CD4-positive, CD25-positive, alpha-beta regulatory T cell (primary cell): ENCODE results near the gene DYNC1I1. TPM values are rescaled to one million over a fixed set of nuclear protein-coding genes. Genes with fewer than 3 reads are reported as not detected.

Experiments
- ATAC-seq, 2 donors: fragments of 150-1000 bp; cut with Tn5 transposase; one replicate each; pipeline ENCODE4 v1.10.0; 2021; ENCODE audit warnings: low read depth in 2 of 2, moderate number of reproducible peaks in 2 of 2, moderate library complexity in 1 of 2
- DNase-seq, 3 donors: peaks; one replicate each; pipeline versions ENCODE4 v3.0.0 to v3.0.0-alpha.2; 2012 to 2022; ENCODE audit warnings: mixed read lengths in 1 of 3
- H3K27ac ChIP-seq: one replicate; pipeline ENCODE4 v1.7.0; 2013; ENCODE audit warnings: mild to moderate bottlenecking, low read length; ENCODE audit not compliant: insufficient read depth, poor library complexity, severe bottlenecking
- H3K27me3 ChIP-seq: one replicate; pipeline ENCODE4 v1.7.0; 2013; ENCODE audit warnings: low read length; ENCODE audit not compliant: control insufficient read depth, insufficient read depth
- H3K36me3 ChIP-seq: one replicate; pipeline ENCODE4 v1.7.0; 2013; ENCODE audit warnings: mild to moderate bottlenecking, low read length, moderate library complexity; ENCODE audit not compliant: control insufficient read depth, insufficient read depth
- H3K4me1 ChIP-seq: 2 replicates; pipeline ENCODE4 v1.7.0; 2013; ENCODE audit warnings: mild to moderate bottlenecking, low read length; ENCODE audit not compliant: insufficient read depth, control insufficient read depth, poor library complexity, severe bottlenecking
- H3K4me3 ChIP-seq: one replicate; pipeline ENCODE4 v1.7.0; 2013; ENCODE audit warnings: low read depth, mild to moderate bottlenecking, low read length, moderate library complexity
- H3K9me3 ChIP-seq, 2 experiments: 1 replicate in 1 of 2; 2 replicates in 1 of 2; pipeline ENCODE4 v1.7.0; 2013; ENCODE audit warnings: low read length in 2 of 2, mild to moderate bottlenecking in 1 of 2, moderate library complexity in 1 of 2; ENCODE audit not compliant: control insufficient read depth in 2 of 2
- H3K27ac Mint-ChIP-seq, 3 donors: one replicate each; pipeline ENCODE4 v1.8.0; 2020 to 2022; ENCODE audit warnings: mild to moderate bottlenecking in 3 of 3, mixed read lengths in 3 of 3, moderate library complexity in 2 of 3
- H3K27me3 Mint-ChIP-seq: one replicate; pipeline ENCODE4 v1.8.0; 2022; ENCODE audit warnings: mild to moderate bottlenecking, mixed read lengths
- H3K36me3 Mint-ChIP-seq: one replicate; pipeline ENCODE4 v1.8.0; 2020; ENCODE audit warnings: mixed read lengths
- H3K4me1 Mint-ChIP-seq, 4 donors: one replicate each; pipeline ENCODE4 v1.8.0; 2020 to 2022; ENCODE audit warnings: mixed read lengths in 4 of 4, mild to moderate bottlenecking in 1 of 4
- H3K4me3 Mint-ChIP-seq, 4 donors: one replicate each; pipeline ENCODE4 v1.8.0; 2020 to 2022; ENCODE audit warnings: mild to moderate bottlenecking in 4 of 4, mixed read lengths in 4 of 4, moderate library complexity in 3 of 4
- H3K9me3 Mint-ChIP-seq, 7 donors: one replicate each; pipeline ENCODE4 v1.8.0; 2020 to 2022; ENCODE audit warnings: mixed read lengths in 7 of 7, mild to moderate bottlenecking in 3 of 7, moderate library complexity in 2 of 7
- polyA plus RNA-seq, 4 donors: library from polyadenylated mRNA; unstranded; fragments of 300-500 nt; fragmentation: Illumina TruSeq; gene quantifications; one replicate each; pipeline ENCODE4 v1.2.3, GENCODE V29; 2021
- total RNA-seq: library from RNA; stranded (reverse); gene quantifications from one replicate; pipeline ENCODE4 v1.2.3, GENCODE V29; 2022

DYNC1I1 gene
- total and polyA plus RNA-seq, 5 donors from 2014 or later, result not detected

DNA sequence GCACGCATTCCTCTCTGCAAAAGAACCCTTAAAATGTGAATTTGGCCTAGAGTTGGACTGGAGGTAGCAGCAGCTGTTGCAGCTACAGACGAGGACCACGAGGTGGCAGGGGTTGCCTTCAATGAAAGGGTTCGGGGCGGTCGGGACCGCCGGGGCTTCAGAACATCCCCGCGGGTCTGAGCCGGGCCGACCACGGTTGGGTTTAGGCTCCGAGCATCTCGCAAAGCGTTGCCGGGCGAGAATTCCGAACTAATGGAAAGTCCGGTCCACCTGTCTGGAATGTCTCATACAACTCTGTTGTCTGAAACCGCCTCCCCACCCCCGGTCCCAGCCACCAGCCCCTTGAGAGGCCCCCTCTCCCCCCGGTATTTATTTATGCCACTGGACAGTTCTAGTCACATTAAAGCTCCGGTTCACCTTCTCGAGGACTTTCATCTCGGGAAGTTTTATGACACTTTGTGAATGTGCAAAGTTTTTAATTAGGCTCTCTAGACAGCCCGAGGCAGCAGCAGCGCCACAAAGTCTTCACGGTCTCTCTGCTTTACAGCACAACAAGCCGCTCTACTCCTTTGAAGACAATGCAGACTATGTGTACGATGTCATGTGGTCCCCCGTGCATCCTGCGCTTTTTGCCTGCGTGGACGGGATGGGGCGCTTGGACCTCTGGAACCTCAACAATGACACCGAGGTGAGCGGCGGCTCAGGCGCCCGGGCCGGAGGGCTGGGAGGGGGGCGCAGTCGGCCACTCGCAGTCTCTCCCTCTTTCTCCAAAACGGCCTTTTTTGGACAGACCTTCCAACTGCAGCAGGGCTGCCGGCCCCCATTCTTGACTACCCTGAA, 303.4 kb downstream of the DYNC1I1 start:
- DNase-seq, result peak; percentile 3 to 34 (median 31)
- H3K9me3 Mint-ChIP-seq, result peaks cover 0 to 1% (median 0%) of the 10 kb centered on the region in 7 donors
- peak overlapping the region; percentile 28 for H3K4me3 ChIP-seq
- H3K27ac ChIP-seq, result no peak overlapping the region
- H3K36me3 Mint-ChIP-seq, result no peaks in the 10 kb centered on the region
- ATAC-seq, result peak; percentile 58 to 59
- peak overlapping the region; percentile 60 to 90 (median 78) for H3K4me3 Mint-ChIP-seq
- peaks cover 63% of the 10 kb centered on the region for H3K27me3 Mint-ChIP-seq
- peaks cover 11% of the 10 kb centered on the region for H3K4me1 ChIP-seq
- H3K27ac Mint-ChIP-seq, result no peak overlapping the region
- peaks cover 19% of the 10 kb centered on the region for H3K27me3 ChIP-seq
- peaks cover 0 to 13% (median 7%) of the 10 kb centered on the region in 4 donors for H3K4me1 Mint-ChIP-seq
- no peaks in the 10 kb centered on the region for H3K36me3 ChIP-seq
- no peaks in the 10 kb centered on the region for H3K9me3 ChIP-seq

- Histone ChIP-seq H3K9me3 (no peaks in the 10 kb centered on the region), H3K4me3 (no peak overlapping the region), H3K27ac (no peak overlapping the region), H3K27me3 (peaks cover 20% of the 10 kb centered on the region), H3K4me1 (peaks cover 11% of the 10 kb centered on the region), H3K36me3 (no peaks in the 10 kb centered on the region)
- no peak for ATAC-seq
- Mint-ChIP-seq H3K9me3 (peaks cover 0 to 1% (median 0%) of the 10 kb centered on the region in 7 donors), H3K36me3 (no peaks in the 10 kb centered on the region), H3K4me3 (peak overlapping the region in 3 of 4 donors; percentile 51 to 90 (median 81)), H3K4me1 (peaks cover 0 to 13% (median 7%) of the 10 kb centered on the region in 4 donors), H3K27me3 (peaks cover 60% of the 10 kb centered on the region), H3K27ac (no peak overlapping the region)
- DNase-seq, result no peak
Observed at GRCh38 chr7:96076350-96076707, 304.0 kb downstream of the DYNC1I1 start.

DNA sequence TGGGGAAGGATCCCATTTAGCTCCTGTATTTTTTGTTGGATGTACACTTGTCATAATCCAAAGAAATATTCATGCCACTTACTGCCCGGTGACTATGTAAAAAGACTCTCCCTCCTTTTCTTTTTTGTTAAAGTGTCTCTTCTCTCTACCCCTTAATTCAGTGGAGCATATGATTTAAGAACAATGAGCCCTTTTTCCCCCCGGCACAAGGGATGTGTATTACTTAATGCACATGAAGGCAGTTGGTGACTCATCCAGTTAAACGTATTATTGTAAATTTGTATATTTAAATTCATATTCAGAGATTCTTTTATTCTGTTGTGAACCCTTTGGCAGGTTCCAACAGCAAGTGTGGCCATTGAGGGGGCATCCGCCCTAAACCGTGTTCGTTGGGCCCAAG, 307.7 kb downstream of the DYNC1I1 start:
- no peak overlapping the region for H3K4me3 Mint-ChIP-seq
- Histone ChIP-seq H3K9me3 (no peaks in the 10 kb centered on the region), H3K4me3 (no peak overlapping the region), H3K27ac (no peak overlapping the region), H3K4me1 (peaks cover 11% of the 10 kb centered on the region), H3K27me3 (peaks cover 17% of the 10 kb centered on the region), H3K36me3 (no peaks in the 10 kb centered on the region)
- H3K36me3 Mint-ChIP-seq, result no peaks in the 10 kb centered on the region
- no peak overlapping the region for H3K27ac Mint-ChIP-seq
- H3K27me3 Mint-ChIP-seq, result peaks cover 45% of the 10 kb centered on the region
- no peaks in the 10 kb centered on the region for H3K9me3 Mint-ChIP-seq
- ATAC-seq (no peak), DNase-seq (no peak)
- peaks cover 0 to 13% (median 7%) of the 10 kb centered on the region in 4 donors for H3K4me1 Mint-ChIP-seq

DNA sequence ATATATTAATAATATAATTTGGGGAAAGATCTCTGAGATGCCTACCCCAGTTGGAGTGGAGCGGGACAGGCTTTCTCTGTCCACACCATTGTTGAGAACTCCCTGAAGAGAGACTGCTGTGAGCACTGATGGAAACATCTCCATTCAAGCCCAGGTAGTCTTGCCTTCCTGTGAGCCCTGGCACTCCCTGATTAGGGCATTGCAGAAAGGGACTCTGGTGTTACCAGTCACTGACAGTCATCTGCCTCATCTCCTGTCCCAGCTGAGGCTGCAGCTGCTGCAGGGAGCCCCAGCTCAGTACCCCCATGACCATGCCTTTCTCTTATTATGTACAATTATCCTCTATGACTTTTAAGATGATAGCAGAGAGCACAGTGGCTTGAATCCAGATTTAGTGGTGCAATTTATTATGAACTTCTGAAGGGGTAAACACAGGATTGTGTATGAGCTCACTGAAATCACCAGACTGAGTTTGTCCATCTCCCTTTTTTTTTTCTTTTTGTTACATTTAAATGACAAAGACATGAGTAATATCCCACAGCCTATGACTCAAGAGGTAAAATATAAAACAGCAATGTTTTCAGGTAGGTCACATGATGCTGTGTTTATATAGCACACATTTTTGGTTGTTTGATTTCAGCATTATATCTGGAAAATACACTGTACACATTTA, 312.7 kb downstream of the DYNC1I1 start:
- DNase-seq (no peak), ATAC-seq (no peak)
- Histone ChIP-seq H3K9me3 (no peaks in the 10 kb centered on the region), H3K27me3 (peaks cover 4% of the 10 kb centered on the region), H3K27ac (no peak overlapping the region), H3K36me3 (no peaks in the 10 kb centered on the region), H3K4me3 (no peak overlapping the region), H3K4me1 (no peaks in the 10 kb centered on the region)
- no peak overlapping the region for H3K4me3 Mint-ChIP-seq
- H3K4me1 Mint-ChIP-seq, result no peaks in the 10 kb centered on the region
- no peak overlapping the region for H3K27ac Mint-ChIP-seq
- no peaks in the 10 kb centered on the region for H3K9me3 Mint-ChIP-seq
- no peaks in the 10 kb centered on the region for H3K36me3 Mint-ChIP-seq
- peaks cover 18% of the 10 kb centered on the region for H3K27me3 Mint-ChIP-seq

- no peaks in the 10 kb centered on the region for H3K9me3 ChIP-seq
- Mint-ChIP-seq H3K27ac (no peak overlapping the region), H3K27me3 (peaks cover 14% of the 10 kb centered on the region), H3K4me3 (no peak overlapping the region), H3K4me1 (no peaks in the 10 kb centered on the region), H3K9me3 (no peaks in the 10 kb centered on the region), H3K36me3 (no peaks in the 10 kb centered on the region)
- H3K27me3 ChIP-seq, result peaks cover 4% of the 10 kb centered on the region
- no peak overlapping the region for H3K27ac ChIP-seq
- ATAC-seq (no peak), DNase-seq (no peak)
- no peaks in the 10 kb centered on the region for H3K4me1 ChIP-seq
- no peak overlapping the region for H3K4me3 ChIP-seq
- no peaks in the 10 kb centered on the region for H3K36me3 ChIP-seq
Observed at GRCh38 chr7:96085953-96086352, 313.6 kb downstream of the DYNC1I1 start.

GRCh38 chr7:96088579-96088978, 316.2 kb downstream of the DYNC1I1 start:
- H3K27ac ChIP-seq, result no peak overlapping the region
- no peaks in the 10 kb centered on the region for H3K36me3 ChIP-seq
- Mint-ChIP-seq H3K27ac (no peak overlapping the region), H3K9me3 (peaks cover 0 to 6% (median 0%) of the 10 kb centered on the region in 7 donors), H3K27me3 (peaks cover 12% of the 10 kb centered on the region), H3K4me3 (no peak overlapping the region), H3K36me3 (no peaks in the 10 kb centered on the region), H3K4me1 (no peaks in the 10 kb centered on the region)
- no peak for DNase-seq
- no peak overlapping the region for H3K4me3 ChIP-seq
- ATAC-seq, result no peak
- no peaks in the 10 kb centered on the region for H3K4me1 ChIP-seq
- peaks cover 2% of the 10 kb centered on the region for H3K27me3 ChIP-seq
- H3K9me3 ChIP-seq, result no peaks in the 10 kb centered on the region

GRCh38 chr7:96089511-96089910, 317.2 kb downstream of the DYNC1I1 start:
- H3K27ac Mint-ChIP-seq, result no peak overlapping the region
- H3K27me3 Mint-ChIP-seq, result peaks cover 12% of the 10 kb centered on the region
- H3K27me3 ChIP-seq, result peaks cover 2% of the 10 kb centered on the region
- no peak overlapping the region for H3K4me3 Mint-ChIP-seq
- H3K27ac ChIP-seq, result no peak overlapping the region
- H3K4me1 Mint-ChIP-seq, result no peaks in the 10 kb centered on the region
- no peaks in the 10 kb centered on the region for H3K4me1 ChIP-seq
- ATAC-seq (no peak), DNase-seq (no peak)
- H3K9me3 Mint-ChIP-seq, result peaks cover 0 to 6% (median 0%) of the 10 kb centered on the region in 7 donors
- no peak overlapping the region for H3K4me3 ChIP-seq
- H3K36me3 Mint-ChIP-seq, result no peaks in the 10 kb centered on the region
- no peaks in the 10 kb centered on the region for H3K9me3 ChIP-seq
- no peaks in the 10 kb centered on the region for H3K36me3 ChIP-seq
